Peyer's patch (tissue), 4 donors: Measurements from ENCODE around the gene PRELP. TPM values are rescaled to one million over a fixed set of nuclear protein-coding genes. Genes with fewer than 3 reads are reported as not detected.

Experiments
- DNase-seq, 3 donors: peaks; one replicate each; pipeline ENCODE4 v3.0.0-alpha.2; 2017 to 2019
- H3K27ac ChIP-seq, 4 donors: fragments of 200-600 bp; sonication (generic); one replicate each; pipeline ENCODE4 v1.5.1; 2016 to 2019
- H3K27me3 ChIP-seq, 2 donors: fragments of 200-600 bp; sonication (generic); one replicate each; pipeline ENCODE4 v1.5.1; 2019
- H3K36me3 ChIP-seq, 3 donors: fragments of 200-600 bp; sonication (generic); one replicate each; pipeline ENCODE4 v1.5.1; 2016 to 2019
- H3K4me1 ChIP-seq, 4 donors: fragments of 200-600 bp; sonication (generic); one replicate each; pipeline ENCODE4 v1.5.1; 2016 to 2019
- H3K4me3 ChIP-seq, 4 donors: fragments of 200-600 bp; sonication (generic); 1 replicate in 3 of 4; 2 replicates in 1 of 4; pipeline ENCODE4 v1.5.1; 2016 to 2019; ENCODE audit warnings: mild to moderate bottlenecking in 1 of 4
- H3K9me3 ChIP-seq, 4 donors: fragments of 200-600 bp; sonication (generic); one replicate each; pipeline ENCODE4 v1.5.1; 2016 to 2019; ENCODE audit warnings: mild to moderate bottlenecking in 1 of 4
- CTCF ChIP-seq, 6 experiments: fragments of 450-650 bp in 4 of 6; fragments of 200-600 bp in 2 of 6; sonication (generic) in 1 of 6; IDR thresholded peaks; one replicate each; pipeline ENCODE4 v1.5.1; 2017 to 2019; ENCODE audit warnings: antibody characterized with exemption in 6 of 6, mild to moderate bottlenecking in 3 of 6, moderate library complexity in 1 of 6
- POLR2A ChIP-seq, 2 donors: fragments of 450-650 bp; IDR thresholded peaks; one replicate each; pipeline ENCODE4 v1.5.1; 2017; ENCODE audit warnings: antibody characterized with exemption in 2 of 2, mild to moderate bottlenecking in 2 of 2, moderate library complexity in 2 of 2
- total RNA-seq, 4 donors: library from RNA; depleted of rRNA; stranded (reverse); fragments of >200 nt; gene quantifications; one replicate each; pipeline ENCODE4 v1.1.0, GENCODE V29; 2016

Gene PRELP
- total RNA-seq, 4 donors from 2014 or later, result 4.2 to 38.3 (median 18.0) TPM

GRCh38 chr1:203495845-203496244 is 20.2 kb downstream of the PRELP start:
- no peaks in the 10 kb centered on the region for H3K9me3 ChIP-seq

DNA sequence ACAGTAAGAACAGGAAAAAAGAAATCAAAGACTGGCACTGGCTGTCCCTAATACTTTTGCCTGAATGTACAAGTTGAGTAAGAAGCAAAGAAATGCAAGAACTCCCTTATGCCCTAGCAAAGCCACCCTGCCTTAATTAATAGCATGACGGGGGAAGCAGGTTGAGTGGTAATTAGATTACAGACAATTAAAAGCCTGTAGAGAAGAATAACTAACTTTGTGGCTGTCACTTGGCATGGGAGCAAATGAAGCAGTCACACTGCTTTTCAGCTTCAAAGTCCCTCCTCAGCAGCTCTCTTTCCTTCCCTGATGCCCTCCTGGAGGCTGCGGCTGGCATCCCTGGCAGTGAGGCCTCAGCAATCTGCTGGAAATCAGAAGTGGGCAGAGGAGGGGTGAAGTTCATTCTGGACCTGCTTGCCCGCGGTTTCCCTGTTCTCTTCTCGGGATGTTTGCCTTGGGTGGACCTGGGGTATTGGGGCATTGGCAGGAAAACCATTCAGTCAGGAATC is 21.7 kb downstream of the PRELP start:
- H3K4me1 ChIP-seq, result no peaks in the 10 kb centered on the region
- no peak overlapping the region for H3K27ac ChIP-seq
- no peak for DNase-seq
- no peaks in the 10 kb centered on the region for H3K27me3 ChIP-seq
- no peak overlapping the region for H3K4me3 ChIP-seq
- TF ChIP-seq CTCF (IDR thresholded peaks at IDR 0.05), result no peak
- TF ChIP-seq POLR2A (IDR thresholded peaks at IDR 0.05), result no peak
- H3K36me3 ChIP-seq, result no peaks in the 10 kb centered on the region
- no peaks in the 10 kb centered on the region for H3K9me3 ChIP-seq

More at GRCh38 chr1:203495845-203496244, 20.2 kb downstream of the PRELP start:
- Histone ChIP-seq H3K4me1 (no peaks in the 10 kb centered on the region), H3K4me3 (no peak overlapping the region), H3K36me3 (no peaks in the 10 kb centered on the region), H3K27me3 (no peaks in the 10 kb centered on the region), H3K27ac (no peak overlapping the region)
- DNase-seq, result no peak
- TF ChIP-seq CTCF (IDR thresholded peaks at IDR 0.05), result no peak
- no peak for TF ChIP-seq POLR2A (IDR thresholded peaks at IDR 0.05)

GRCh38 chr1:203499643-203500278 is 24.2 kb downstream of the PRELP start:
- Histone ChIP-seq H3K9me3 (no peaks in the 10 kb centered on the region), H3K36me3 (no peaks in the 10 kb centered on the region), H3K27ac (no peak overlapping the region), H3K27me3 (no peaks in the 10 kb centered on the region), H3K4me1 (no peaks in the 10 kb centered on the region), H3K4me3 (no peak overlapping the region)
- TF ChIP-seq POLR2A (IDR thresholded peaks at IDR 0.05) (no peak), CTCF (IDR thresholded peaks at IDR 0.05) (no peak)
- DNase-seq, result no peak

DNA sequence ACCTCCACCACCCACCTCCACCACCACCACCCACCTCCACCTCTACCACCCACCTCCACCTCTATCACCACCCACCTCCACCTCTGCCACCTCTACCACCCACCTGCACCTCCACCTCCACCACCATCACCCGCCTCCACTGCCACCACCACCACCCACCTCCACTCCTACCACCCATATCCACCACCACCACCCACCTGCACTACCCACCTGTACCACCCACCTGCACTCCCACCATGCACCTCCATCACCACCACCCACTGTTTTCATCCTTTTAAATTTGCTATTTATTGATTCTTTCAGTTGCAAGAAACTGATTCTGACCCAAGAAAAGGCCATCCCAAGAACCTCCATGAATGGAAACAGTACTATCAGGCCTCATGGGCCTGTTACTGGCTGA is 24.7 kb downstream of the PRELP start:
- no peak overlapping the region for H3K27ac ChIP-seq
- H3K27me3 ChIP-seq, result no peaks in the 10 kb centered on the region
- no peaks in the 10 kb centered on the region for H3K4me1 ChIP-seq
- no peaks in the 10 kb centered on the region for H3K36me3 ChIP-seq
- TF ChIP-seq POLR2A (IDR thresholded peaks at IDR 0.05) (no peak), CTCF (IDR thresholded peaks at IDR 0.05) (no peak)
- no peak for DNase-seq
- no peak overlapping the region for H3K4me3 ChIP-seq
- H3K9me3 ChIP-seq, result no peaks in the 10 kb centered on the region

DNA sequence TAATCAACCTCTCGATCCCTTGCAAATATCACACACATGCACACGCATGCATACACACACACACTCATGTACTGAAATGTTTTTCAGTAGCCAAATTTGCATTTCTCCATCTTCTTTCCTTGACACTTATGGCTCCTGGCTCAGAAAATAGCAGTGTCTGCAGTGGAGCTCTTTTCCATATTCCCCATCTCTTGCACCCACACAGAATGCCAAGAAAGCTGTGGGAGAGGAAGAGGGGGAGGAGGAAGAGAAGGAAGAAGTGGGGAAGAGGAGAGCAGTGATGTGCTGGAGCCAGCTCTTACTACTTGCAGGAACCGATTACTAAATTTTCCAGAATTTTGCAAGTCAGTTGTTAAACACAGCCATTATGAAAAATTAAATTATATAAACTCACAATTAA is 28.2 kb downstream of the PRELP start:
- Histone ChIP-seq H3K36me3 (no peaks in the 10 kb centered on the region), H3K27ac (no peak overlapping the region), H3K4me1 (peaks cover 0 to 12% (median 0%) of the 10 kb centered on the region in 4 donors), H3K4me3 (no peak overlapping the region), H3K27me3 (no peaks in the 10 kb centered on the region), H3K9me3 (no peaks in the 10 kb centered on the region)
- no peak for TF ChIP-seq CTCF (IDR thresholded peaks at IDR 0.05)
- no peak for TF ChIP-seq POLR2A (IDR thresholded peaks at IDR 0.05)
- DNase-seq, result no peak
